NCI-H2196 treated with DMSO at 0.1 percent for 48 hours (cell line): ENCODE measurements around the gene CAPRIN1.

Experiments used
- DNase-seq: peaks from one replicate; lab custom pipeline; 2025; ENCODE audit not compliant: unreplicated experiment; lab: John Stamatoyannopoulos, UW

CAPRIN1 gene, protein sequence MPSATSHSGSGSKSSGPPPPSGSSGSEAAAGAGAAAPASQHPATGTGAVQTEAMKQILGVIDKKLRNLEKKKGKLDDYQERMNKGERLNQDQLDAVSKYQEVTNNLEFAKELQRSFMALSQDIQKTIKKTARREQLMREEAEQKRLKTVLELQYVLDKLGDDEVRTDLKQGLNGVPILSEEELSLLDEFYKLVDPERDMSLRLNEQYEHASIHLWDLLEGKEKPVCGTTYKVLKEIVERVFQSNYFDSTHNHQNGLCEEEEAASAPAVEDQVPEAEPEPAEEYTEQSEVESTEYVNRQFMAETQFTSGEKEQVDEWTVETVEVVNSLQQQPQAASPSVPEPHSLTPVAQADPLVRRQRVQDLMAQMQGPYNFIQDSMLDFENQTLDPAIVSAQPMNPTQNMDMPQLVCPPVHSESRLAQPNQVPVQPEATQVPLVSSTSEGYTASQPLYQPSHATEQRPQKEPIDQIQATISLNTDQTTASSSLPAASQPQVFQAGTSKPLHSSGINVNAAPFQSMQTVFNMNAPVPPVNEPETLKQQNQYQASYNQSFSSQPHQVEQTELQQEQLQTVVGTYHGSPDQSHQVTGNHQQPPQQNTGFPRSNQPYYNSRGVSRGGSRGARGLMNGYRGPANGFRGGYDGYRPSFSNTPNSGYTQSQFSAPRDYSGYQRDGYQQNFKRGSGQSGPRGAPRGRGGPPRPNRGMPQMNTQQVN

DNA sequence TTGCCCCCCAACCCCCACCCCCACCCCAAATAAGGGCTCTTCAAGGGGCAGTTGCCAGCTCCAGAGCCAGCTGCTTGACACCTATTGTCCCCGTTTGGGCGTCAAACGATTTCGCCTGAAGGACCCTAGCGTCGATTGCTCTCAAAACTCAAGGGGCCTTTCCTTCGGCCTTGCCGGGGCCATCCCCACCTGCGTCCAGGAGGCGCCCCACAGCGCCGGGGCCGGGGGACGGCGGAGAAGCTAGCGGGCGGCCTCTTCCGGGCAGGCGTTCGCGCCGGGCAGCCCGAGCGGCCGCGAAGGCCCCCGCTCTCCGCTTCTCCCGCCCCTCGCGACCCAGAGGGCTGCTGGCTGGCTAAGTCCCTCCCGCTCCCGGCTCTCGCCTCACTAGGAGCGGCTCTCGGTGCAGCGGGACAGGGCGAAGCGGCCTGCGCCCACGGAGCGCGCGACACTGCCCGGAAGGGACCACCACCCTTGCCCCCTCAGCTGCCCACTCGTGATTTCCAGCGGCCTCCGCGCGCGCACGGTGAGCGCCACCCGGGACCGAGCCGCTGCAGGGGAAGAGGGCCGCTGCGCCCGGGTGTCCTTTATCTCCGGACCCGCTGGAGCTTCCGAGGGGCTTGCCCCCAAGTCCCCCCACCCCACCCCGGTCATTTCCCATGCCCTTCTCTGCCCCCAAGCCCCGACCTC, at the start of gene CAPRIN1:
TSS of gene CAPRIN1 (plus strand) at position 383 of the 687 bp plus-strand sequence. CDS start 690 bp downstream, outside the sequence.
- DNase-seq, result peak; percentile 70

DNA sequence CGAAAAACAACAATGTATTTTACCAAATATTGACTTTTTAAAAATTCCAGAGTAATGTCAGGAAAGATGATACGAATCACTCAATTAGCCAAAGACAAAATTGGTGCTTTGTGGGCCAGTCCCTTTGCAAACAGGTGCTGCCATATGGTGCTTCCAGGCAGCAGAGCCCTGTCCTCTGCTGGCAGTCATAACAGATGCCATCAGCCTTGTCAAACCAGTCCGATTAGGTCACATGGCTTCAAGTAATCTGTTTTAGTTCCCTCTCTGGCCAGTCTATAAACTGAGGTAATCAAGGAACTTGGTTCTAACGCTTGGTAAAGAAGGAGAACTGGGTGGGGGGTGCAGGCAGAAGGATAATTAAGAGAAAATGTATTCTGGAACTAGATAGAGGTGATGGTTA, 49.1 kb upstream of the CAPRIN1 start:
- DNase-seq, result no peak

DNA sequence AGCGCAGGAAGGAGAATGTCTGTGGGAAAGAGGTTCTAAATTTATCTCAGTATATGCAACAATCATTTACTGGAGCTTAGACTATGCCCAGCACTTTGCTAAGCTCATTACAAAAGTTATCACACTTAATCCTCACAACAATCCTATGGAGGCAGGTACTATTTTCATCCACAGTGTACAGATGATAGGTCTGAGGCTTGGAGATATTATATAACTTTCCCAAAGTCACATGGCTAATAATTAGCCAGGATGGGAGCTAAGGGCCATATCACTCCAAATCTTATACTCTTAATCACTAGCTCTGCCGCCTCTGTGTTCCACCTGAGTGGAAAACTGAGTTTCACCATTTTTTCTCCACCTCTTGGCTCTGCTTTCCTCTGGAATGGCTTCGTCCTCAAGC, 47.3 kb upstream of the CAPRIN1 start:
- no peak for DNase-seq

DNA sequence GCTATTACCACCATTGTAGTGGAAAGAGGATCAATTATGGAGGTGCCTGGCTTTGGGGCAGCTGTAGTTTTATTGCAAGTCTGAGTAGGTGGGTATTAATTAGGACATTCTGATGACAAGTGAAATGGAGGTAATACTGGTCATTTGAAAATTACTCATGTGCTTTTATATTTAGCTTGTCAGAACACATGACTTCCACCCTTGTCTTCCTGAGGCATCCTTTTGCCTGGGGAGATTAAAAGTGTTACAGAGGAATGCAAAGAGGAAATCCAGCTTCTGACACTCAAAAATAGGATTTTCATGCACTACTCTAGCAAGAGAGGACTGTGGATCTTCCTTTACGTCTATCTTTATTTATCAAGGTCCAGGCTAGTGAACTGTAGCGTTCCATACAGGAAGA, 44.7 kb upstream of the CAPRIN1 start:
- no peak for DNase-seq

- no peak for DNase-seq
Measured at GRCh38 chr11:34012734-34013133, 38.8 kb upstream of the CAPRIN1 start.

GRCh38 chr11:34013898-34014571, 37.5 kb upstream of the CAPRIN1 start:
- no peak for DNase-seq

DNA sequence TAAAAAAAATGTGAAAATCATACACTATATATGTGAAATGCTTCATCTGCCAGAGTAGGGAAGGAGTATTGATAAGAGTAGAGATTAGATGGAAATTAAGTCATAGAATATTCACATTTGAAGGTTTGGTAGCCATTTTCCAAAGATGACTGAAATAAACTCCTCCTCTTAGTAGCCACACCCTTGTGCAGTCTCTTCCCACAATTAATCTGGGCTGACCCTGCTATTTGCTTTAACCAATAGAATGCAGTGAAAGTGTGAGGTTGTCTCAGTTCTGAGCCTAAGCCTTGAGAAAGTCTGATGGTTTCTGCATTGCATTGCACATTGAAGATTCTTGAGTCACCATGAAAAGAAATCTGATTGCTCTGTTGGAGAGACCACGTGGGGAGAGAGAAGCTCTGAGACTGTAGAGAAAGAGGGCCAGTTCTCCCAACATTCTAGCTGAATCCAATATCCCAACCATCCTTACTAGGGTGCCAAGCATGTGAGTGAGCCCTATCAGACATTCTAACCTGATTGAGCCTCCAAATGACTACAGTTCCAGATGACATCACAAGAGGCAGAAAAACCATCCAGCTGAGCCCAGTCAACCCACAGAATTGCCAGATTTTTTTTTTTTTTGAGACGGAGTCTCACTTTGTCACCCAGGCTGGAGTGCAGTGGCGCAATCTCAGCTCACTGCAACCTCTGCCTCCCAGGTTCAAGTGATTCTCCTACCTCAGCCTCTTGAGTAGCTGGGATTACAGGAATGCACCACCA, 29.4 kb upstream of the CAPRIN1 start:
- DNase-seq, result no peak

GRCh38 chr11:34026432-34026831, 25.1 kb upstream of the CAPRIN1 start:
- DNase-seq, result no peak

DNA sequence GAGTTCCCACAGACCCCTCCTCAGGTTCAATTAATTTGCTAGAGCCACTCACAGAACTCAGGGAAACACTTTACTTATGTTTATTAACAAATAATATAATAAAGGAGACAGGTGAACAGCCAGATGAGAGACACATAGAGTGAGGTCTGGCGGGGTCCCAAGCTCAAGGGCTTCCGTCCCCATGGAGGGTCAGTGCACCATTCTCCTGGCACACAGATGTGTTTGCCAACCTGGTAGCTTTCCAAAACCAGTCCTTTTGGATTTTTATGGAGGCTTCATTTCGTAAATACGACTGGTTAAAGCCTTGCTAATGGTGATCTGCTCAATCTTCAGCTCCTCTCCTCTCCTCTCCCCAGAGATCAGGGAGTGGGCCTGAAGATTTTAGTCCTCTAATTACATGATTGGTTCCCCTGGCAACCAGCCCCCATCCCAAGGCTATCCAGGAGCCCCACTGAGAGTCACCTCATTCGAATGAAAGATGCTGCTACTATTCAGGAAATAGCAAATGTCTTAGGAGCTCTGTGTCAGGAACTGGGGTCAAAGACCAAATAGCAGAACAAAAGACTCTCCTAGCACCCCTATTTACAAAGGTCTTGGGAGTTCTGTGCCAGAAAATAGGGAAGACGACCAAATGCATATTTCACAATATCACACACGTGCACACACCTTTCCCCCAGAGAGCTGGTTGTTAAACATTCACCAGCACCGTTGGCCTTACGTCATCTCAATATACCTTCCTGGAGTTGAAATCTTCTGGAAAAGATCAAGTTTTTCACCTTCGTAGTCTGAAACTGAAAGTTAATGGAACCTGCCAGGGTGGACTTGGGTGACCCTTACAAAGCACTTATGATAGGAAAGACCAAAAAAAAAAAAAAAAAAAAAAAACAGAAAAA, 23.8 kb upstream of the CAPRIN1 start:
- DNase-seq, result no peak

GRCh38 chr11:34028425-34028824, 23.1 kb upstream of the CAPRIN1 start:
- DNase-seq, result peak; percentile 8

DNA sequence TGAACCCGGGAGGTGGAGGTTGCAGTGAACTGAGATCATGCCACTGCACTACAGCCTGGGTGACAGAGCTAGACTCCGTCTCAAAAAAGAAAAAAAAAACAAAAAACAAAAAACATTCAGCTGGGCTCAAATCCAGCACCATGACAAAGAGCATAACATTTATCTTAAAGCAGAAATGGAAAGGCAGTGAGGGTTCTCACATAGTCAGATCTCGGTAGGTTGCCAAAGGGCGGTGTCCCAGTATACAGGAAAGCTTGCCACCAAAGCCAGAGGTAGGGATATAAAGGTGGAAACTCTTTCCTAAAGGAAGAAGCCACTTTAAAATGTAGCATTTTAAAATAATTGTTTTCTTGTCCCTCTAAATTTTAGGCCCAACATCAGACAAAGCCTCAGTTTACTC, 22.4 kb upstream of the CAPRIN1 start:
- no peak for DNase-seq

DNA sequence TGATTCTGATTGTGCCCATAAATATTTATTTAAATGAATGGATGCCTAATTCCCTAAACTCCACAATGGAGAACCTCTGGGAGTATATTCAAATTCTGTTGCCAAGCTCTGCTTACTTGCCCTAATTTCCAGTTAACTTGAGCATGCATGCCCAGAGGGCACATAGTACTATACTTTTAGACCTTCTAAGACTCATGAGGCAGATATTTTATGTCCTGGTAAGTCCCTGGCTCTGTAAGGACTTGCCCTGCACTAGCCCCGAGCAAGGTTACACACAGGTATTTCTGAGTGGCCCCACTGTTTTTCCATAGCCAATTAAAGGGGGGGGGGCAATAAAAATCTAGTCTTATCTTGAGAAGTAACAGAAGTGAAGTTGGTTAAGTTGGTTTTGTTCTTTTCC, 21.1 kb upstream of the CAPRIN1 start:
- no peak for DNase-seq

DNA sequence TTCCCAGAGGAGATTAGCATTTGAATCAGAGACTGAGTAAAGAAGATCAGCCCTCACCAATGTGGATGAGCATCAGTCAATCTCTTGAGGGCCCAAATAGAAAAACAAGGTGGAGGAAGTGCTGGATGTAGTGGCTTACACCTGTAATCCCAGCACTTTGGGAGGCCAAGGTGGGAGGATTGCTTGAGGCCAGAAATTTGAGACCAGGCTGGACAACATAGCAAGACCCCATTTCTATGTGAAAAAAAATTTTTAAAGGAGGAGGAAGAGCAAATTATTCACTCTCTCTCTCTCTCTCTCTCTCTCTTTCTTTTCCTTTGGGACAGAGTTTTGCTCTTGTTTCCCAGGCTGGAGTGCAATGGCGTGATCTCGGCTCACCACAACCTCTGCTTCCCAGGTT, 18.1 kb upstream of the CAPRIN1 start:
- no peak for DNase-seq

DNA sequence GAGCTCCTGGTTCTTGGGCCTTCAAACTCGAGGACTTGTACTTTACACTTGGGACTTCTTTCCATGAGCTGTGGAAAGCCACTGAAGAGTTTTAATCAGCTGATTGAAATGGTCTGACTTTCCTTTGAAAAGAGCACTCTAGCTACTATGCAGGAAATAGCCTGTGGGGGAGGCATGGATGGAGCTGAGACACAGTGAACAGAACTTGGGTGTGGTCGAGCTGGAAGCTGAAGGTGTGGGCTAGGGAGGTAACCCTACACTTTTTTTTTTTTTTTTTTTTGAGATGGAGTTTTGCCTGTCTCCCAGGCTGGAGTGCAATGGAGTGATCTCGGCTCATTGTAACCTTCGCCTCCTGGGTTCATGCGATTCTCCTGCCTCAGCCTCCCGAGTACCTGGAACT, 17.5 kb upstream of the CAPRIN1 start:
- DNase-seq, result no peak

DNA sequence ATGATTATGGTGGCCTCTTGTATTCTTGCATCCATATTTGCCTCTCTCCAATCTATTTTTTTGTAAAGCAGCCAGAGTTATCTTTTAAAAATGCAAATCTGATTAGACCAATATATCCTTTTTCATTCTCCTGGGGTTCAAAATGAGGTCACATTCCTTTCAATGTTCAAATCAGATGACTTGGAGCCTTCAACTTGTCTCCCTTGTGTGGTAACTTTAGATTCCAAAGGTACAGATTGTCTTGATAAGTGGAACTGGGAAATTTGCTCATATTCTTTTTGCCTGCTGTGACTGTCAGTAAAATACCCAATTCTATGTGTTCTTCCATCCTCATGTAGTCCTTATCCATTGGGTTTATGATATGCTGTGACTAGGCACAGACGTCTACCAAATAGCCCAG, 15.1 kb upstream of the CAPRIN1 start:
- DNase-seq, result no peak

- DNase-seq, result no peak
Measured at GRCh38 chr11:34037016-34037415, 14.5 kb upstream of the CAPRIN1 start.

- DNase-seq, result no peak
Measured at GRCh38 chr11:34040571-34040970, 11.0 kb upstream of the CAPRIN1 start.

GRCh38 chr11:34044664-34045485, 6.7 kb upstream of the CAPRIN1 start:
- DNase-seq, result no peak

DNA sequence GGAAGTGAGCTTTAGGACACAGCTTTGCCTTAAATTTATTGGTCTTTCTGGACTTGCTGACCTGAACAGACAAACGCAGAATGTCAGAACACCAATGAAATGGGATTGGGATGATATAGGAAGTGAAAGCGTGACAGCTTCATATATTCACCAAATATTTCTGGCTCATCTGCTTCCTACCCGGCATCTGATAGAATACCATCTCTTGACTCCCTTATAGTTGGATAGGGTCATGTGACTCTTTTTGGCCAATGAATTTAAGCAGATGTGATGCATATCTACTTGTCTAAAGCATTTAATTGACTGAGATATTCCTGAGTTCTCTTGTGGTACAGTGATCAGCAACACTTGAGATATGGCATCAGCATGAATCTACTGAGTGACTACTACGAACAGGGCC, 2.5 kb upstream of the CAPRIN1 start:
- DNase-seq, result no peak
